ENCODE results near the gene ALDOA. TPM values are rescaled to one million over a fixed set of nuclear protein-coding genes. Genes with fewer than 3 reads are reported as not detected.

Gene ALDOA
- total RNA-seq, 1 donor from 2014 or later, result 1,422 TPM

GRCh38 chr16:30069611-30070462, 4.3 kb downstream of the ALDOA start:
- DNase-seq (ENCODE audit: low spot score), result no peak

GRCh38 chr16:30070490-30070889, 4.9 kb downstream of the ALDOA start:
- no peak for DNase-seq (ENCODE audit: low spot score)

GRCh38 chr16:30075503-30076275, 10.1 kb downstream of the ALDOA start, which contains the start of gene PPP4C:
Gene PPP4C, plus strand, starts transcription at chr16:30075994. Its CDS starts 384 bp downstream, at chr16:30076378.
- peak; percentile 91 for DNase-seq (ENCODE audit: low spot score)

GRCh38 chr16:30076276-30076791, 10.8 kb downstream of the ALDOA start:
- DNase-seq (ENCODE audit: low spot score), result no peak

- DNase-seq (ENCODE audit: low spot score), result no peak
These were observed 12.1 kb downstream of the ALDOA start for GRCh38 chr16:30077656-30078055.

GRCh38 chr16:30078744-30079143, 13.2 kb downstream of the ALDOA start:
- no peak for DNase-seq (ENCODE audit: low spot score)

- DNase-seq (ENCODE audit: low spot score), result no peak
These were observed 13.9 kb downstream of the ALDOA start for GRCh38 chr16:30079480-30079879.

GRCh38 chr16:30082545-30083090, 17.1 kb downstream of the ALDOA start:
- no peak for DNase-seq (ENCODE audit: low spot score)

GRCh38 chr16:30083216-30084055, 17.9 kb downstream of the ALDOA start:
- DNase-seq (ENCODE audit: low spot score), result no peak

GRCh38 chr16:30084096-30084815, 18.7 kb downstream of the ALDOA start:
- DNase-seq (ENCODE audit: low spot score), result no peak

GRCh38 chr16:30084816-30085159, 19.2 kb downstream of the ALDOA start:
- no peak for DNase-seq (ENCODE audit: low spot score)

- DNase-seq (ENCODE audit: low spot score), result no peak
These were observed 19.7 kb downstream of the ALDOA start for GRCh38 chr16:30085247-30085646.

GRCh38 chr16:30085820-30086219, 20.3 kb downstream of the ALDOA start:
- DNase-seq (ENCODE audit: low spot score), result no peak

- DNase-seq (ENCODE audit: low spot score), result no peak
These were observed 21.0 kb downstream of the ALDOA start for GRCh38 chr16:30086291-30087140.

- DNase-seq (ENCODE audit: low spot score), result no peak
These were observed 21.8 kb downstream of the ALDOA start for GRCh38 chr16:30087181-30087898.

GRCh38 chr16:30088237-30088831, 22.8 kb downstream of the ALDOA start:
- no peak for DNase-seq (ENCODE audit: low spot score)

GRCh38 chr16:30088832-30089624, 23.5 kb downstream of the ALDOA start:
- no peak for DNase-seq (ENCODE audit: low spot score)

Measured in mucosa of gallbladder (tissue), 1 donor.